DND-41 (cell line): Measurements from ENCODE around the gene ATXN1.

Experiments used
- ATAC-seq: fragments of 200-7000 bp; cut with Tn5 transposase; 3 replicates; pipeline ENCODE4 v1.9.1; 2021; ENCODE audit warnings: low read depth; ENCODE audit not compliant: insufficient read depth
- DNase-seq: peaks from one replicate; pipeline ENCODE4 v3.0.0-alpha.2; 2020
- H2AFZ ChIP-seq: 2 replicates; pipeline ENCODE4 v1.6.0; 2012; ENCODE audit warnings: low read depth, low read length
- H3K27ac ChIP-seq: 2 replicates; pipeline ENCODE4 v1.5.1; 2012; ENCODE audit warnings: low read length, inconsistent platforms
- H3K27me3 ChIP-seq: fragments of 200-600 bp; sonication (generic); 2 replicates; pipeline ENCODE4 v1.6.0; 2012; ENCODE audit warnings: low read length, mild to moderate bottlenecking, inconsistent platforms; ENCODE audit not compliant: insufficient read depth, poor library complexity
- H3K36me3 ChIP-seq: 2 replicates; pipeline ENCODE4 v1.5.1; 2012; ENCODE audit warnings: low read length, inconsistent platforms; ENCODE audit not compliant: insufficient read depth
- H3K4me1 ChIP-seq: 2 replicates; pipeline ENCODE4 v1.5.1; 2012; ENCODE audit warnings: mild to moderate bottlenecking, low read length; ENCODE audit not compliant: insufficient read depth
- H3K4me2 ChIP-seq: 2 replicates; pipeline ENCODE4 v1.6.0; 2012; ENCODE audit warnings: mild to moderate bottlenecking, moderate library complexity, low read length, inconsistent platforms; ENCODE audit not compliant: insufficient read depth
- H3K4me3 ChIP-seq, 2 experiments: fragments of 200-600 bp in 1 of 2; shearing (Covaris generic) in 1 of 2; 2 replicates each; pipeline ENCODE4 v1.5.1; 2012 to 2016; ENCODE audit warnings: inconsistent platforms in 2 of 2, low read length in 2 of 2, mild to moderate bottlenecking in 2 of 2, low read depth in 1 of 2, moderate library complexity in 1 of 2
- H3K79me2 ChIP-seq: 2 replicates; pipeline ENCODE4 v1.6.0; 2012; ENCODE audit warnings: low read length, inconsistent platforms; ENCODE audit not compliant: insufficient read depth
- H3K9ac ChIP-seq: 2 replicates; pipeline ENCODE4 v1.6.0; 2012; ENCODE audit warnings: low read depth, mild to moderate bottlenecking, inconsistent platforms, low read length, moderate library complexity
- H3K9me3 ChIP-seq: 2 replicates; pipeline ENCODE4 v1.5.1; 2012; ENCODE audit warnings: low read length, moderate library complexity, mild to moderate bottlenecking, inconsistent platforms; ENCODE audit not compliant: insufficient read depth, severe bottlenecking
- H4K20me1 ChIP-seq: 2 replicates; pipeline ENCODE4 v1.6.0; 2012; ENCODE audit warnings: low read length; ENCODE audit not compliant: insufficient read depth
- CTCF ChIP-seq: IDR thresholded peaks from 2 replicates; pipeline ENCODE4 v1.5.1; 2012; ENCODE audit warnings: borderline replicate concordance, low read length, moderate library complexity, mild to moderate bottlenecking; ENCODE audit not compliant: poor library complexity, severe bottlenecking; ENCODE audit errors: extremely low read depth
- EZH2 ChIP-seq: IDR thresholded peaks from 3 replicates; pipeline ENCODE4 v1.6.1; 2012; ENCODE audit warnings: borderline replicate concordance, low read depth, mild to moderate bottlenecking, moderate library complexity, low read length, inconsistent platforms; ENCODE audit not compliant: severe bottlenecking

Gene ATXN1

GRCh38 chr6:16777794-16778193, 16.5 kb upstream of the ATXN1 start:
- Histone ChIP-seq H3K36me3 (no peaks in the 10 kb centered on the region), H3K9ac (no peak overlapping the region), H4K20me1 (no peaks in the 10 kb centered on the region), H3K4me2 (no peak overlapping the region), H3K79me2 (no peaks in the 10 kb centered on the region), H2AFZ (no peak overlapping the region), H3K4me1 (no peaks in the 10 kb centered on the region), H3K4me3 (no peak overlapping the region), H3K9me3 (no peaks in the 10 kb centered on the region), H3K27ac (no peak overlapping the region), H3K27me3 (no peaks in the 10 kb centered on the region)
- TF ChIP-seq EZH2 = no peak
- TF ChIP-seq CTCF = no peak
- DNase-seq = no peak
- no peak for ATAC-seq

- TF ChIP-seq CTCF (no peak), EZH2 (no peak)
- Histone ChIP-seq H3K4me1 (no peaks in the 10 kb centered on the region), H3K9ac (no peak overlapping the region), H3K4me3 (no peak overlapping the region), H3K4me2 (no peak overlapping the region), H3K9me3 (no peaks in the 10 kb centered on the region), H3K79me2 (no peaks in the 10 kb centered on the region), H2AFZ (no peak overlapping the region), H3K27ac (no peak overlapping the region), H4K20me1 (no peaks in the 10 kb centered on the region), H3K27me3 (no peaks in the 10 kb centered on the region), H3K36me3 (no peaks in the 10 kb centered on the region)
- DNase-seq = no peak
- ATAC-seq = no peak
Measured at GRCh38 chr6:16776394-16777017, 15.2 kb upstream of the ATXN1 start.

GRCh38 chr6:16774437-16774836, 13.2 kb upstream of the ATXN1 start:
- no peak for TF ChIP-seq EZH2
- TF ChIP-seq CTCF = no peak
- Histone ChIP-seq H3K79me2 (no peaks in the 10 kb centered on the region), H3K4me3 (no peak overlapping the region), H3K9ac (no peak overlapping the region), H3K36me3 (no peaks in the 10 kb centered on the region), H3K4me1 (peaks cover 13% of the 10 kb centered on the region), H3K9me3 (no peaks in the 10 kb centered on the region), H3K27me3 (no peaks in the 10 kb centered on the region), H4K20me1 (no peaks in the 10 kb centered on the region), H3K4me2 (no peak overlapping the region), H3K27ac (no peak overlapping the region), H2AFZ (no peak overlapping the region)
- DNase-seq = no peak
- ATAC-seq = no peak
